GM12891 (cell line): ENCODE measurements around the gene CHMP6.
"Not testable (repeated sequence)": the region's sequence is repeated elsewhere in the genome, so short reads cannot be mapped to it uniquely, and the experiment has no call there.

ENCODE experiments used
- DNase-seq: peaks from one replicate; pipeline ENCODE4 v3.0.0; 2011; ENCODE audit warnings: low spot score; ENCODE audit not compliant: insufficient read length
- FAIRE-seq: peaks from 2 replicates; lab custom pipeline; 2011; peaks lifted over from hg19 to GRCh38; lab: Jason Lieb, UNC
- PAX5 ChIP-seq: IDR thresholded peaks from 2 replicates; pipeline ENCODE4 v1.6.1; 2011; ENCODE audit warnings: low read length, moderate library complexity, mild to moderate bottlenecking; ENCODE audit not compliant: insufficient read depth, severe bottlenecking
- POLR2A ChIP-seq: IDR thresholded peaks from 2 replicates; pipeline ENCODE4 v1.6.1; 2011; ENCODE audit warnings: low read depth, low read length, control low read depth
- POLR2AphosphoS5 ChIP-seq: IDR thresholded peaks from 2 replicates; pipeline ENCODE4 v1.6.1; 2011; ENCODE audit warnings: low read depth, low read length, control low read depth
- POU2F2 ChIP-seq: IDR thresholded peaks from 2 replicates; pipeline ENCODE4 v1.6.1; 2011; ENCODE audit warnings: low read depth, mild to moderate bottlenecking, control low read depth, low read length, moderate library complexity
- SPI1 ChIP-seq: IDR thresholded peaks from 2 replicates; pipeline ENCODE4 v1.6.1; 2011; ENCODE audit warnings: low read depth, low read length, control low read depth
- TAF1 ChIP-seq: IDR thresholded peaks from 2 replicates; pipeline ENCODE4 v1.6.1; 2011; ENCODE audit warnings: low read depth, low read length, control low read depth

Gene CHMP6

GRCh38 chr17:81027038-81027437, 35.4 kb downstream of the CHMP6 start:
- TF ChIP-seq POLR2A (no peak), SPI1 (no peak), TAF1 (no peak), POU2F2 (no peak), PAX5 (no peak), POLR2AphosphoS5 (no peak)
- DNase-seq (no peak), FAIRE-seq (no peak)

GRCh38 chr17:81027591-81028505, 36.2 kb downstream of the CHMP6 start:
- DNase-seq (peak; percentile 1), FAIRE-seq (no peak)

GRCh38 chr17:81028506-81028858, 36.8 kb downstream of the CHMP6 start:
- no peak for FAIRE-seq
- peak; percentile 1 for DNase-seq
- TF ChIP-seq PAX5 (no peak), SPI1 (no peak), POU2F2 (no peak), TAF1 (no peak), POLR2A (no peak), POLR2AphosphoS5 (no peak)

More at GRCh38 chr17:81027591-81028505, 36.2 kb downstream of the CHMP6 start:
- TF ChIP-seq POLR2AphosphoS5, result no peak
- TF ChIP-seq PAX5, result no peak
- TF ChIP-seq TAF1, result no peak
- TF ChIP-seq SPI1, result no peak
- no peak for TF ChIP-seq POLR2A
- TF ChIP-seq POU2F2, result no peak

GRCh38 chr17:81029859-81030258, 38.2 kb downstream of the CHMP6 start:
- FAIRE-seq, result no peak
- DNase-seq, result no peak
- TF ChIP-seq POLR2AphosphoS5 (no peak), PAX5 (no peak), POLR2A (no peak), TAF1 (no peak), POU2F2 (no peak), SPI1 (no peak)

GRCh38 chr17:81030312-81030711, 38.7 kb downstream of the CHMP6 start:
- not testable (repeated sequence) for FAIRE-seq

GRCh38 chr17:81030741-81031565, 39.3 kb downstream of the CHMP6 start:
- TF ChIP-seq PAX5 (no peak), TAF1 (no peak)

More at GRCh38 chr17:81030312-81030711, 38.7 kb downstream of the CHMP6 start:
- not testable (repeated sequence) for DNase-seq

GRCh38 chr17:81031566-81032550, 40.2 kb downstream of the CHMP6 start:
- FAIRE-seq, result no peak
- DNase-seq, result no peak
- TF ChIP-seq TAF1 (no peak), PAX5 (no peak), SPI1 (no peak), POLR2AphosphoS5 (no peak), POLR2A (no peak), POU2F2 (no peak)

More at GRCh38 chr17:81030741-81031565, 39.3 kb downstream of the CHMP6 start:
- DNase-seq (peak; percentile 3), FAIRE-seq (no peak)

- TF ChIP-seq SPI1 (no peak), POLR2AphosphoS5 (no peak)
- FAIRE-seq (no peak), DNase-seq (no peak)
These were observed 41.2 kb downstream of the CHMP6 start for GRCh38 chr17:81032641-81033480.
